Measurements from ENCODE around the gene NANS.

The NANS gene

GRCh38 chr9:98011122-98011521 is 45.4 kb upstream of the NANS start:
- peaks cover 38% of the 10 kb centered on the region; the same call in 1 of the 2 replicates for H3K79me2 ChIP-seq (ENCODE audit: insufficient read depth, low read length)
- H3F3A ChIP-seq (ENCODE audit: low read depth) = no peaks in the 10 kb centered on the region
- H3K9ac ChIP-seq (ENCODE audit: low read depth, low read length, poor library complexity, severe bottlenecking) = no peak overlapping the region
- no peak overlapping the region for H3K4me3 ChIP-seq (ENCODE audit: low read length, poor library complexity, severe bottlenecking)
- peaks cover 100% of the 10 kb centered on the region for H3K36me3 ChIP-seq (ENCODE audit: insufficient read depth, low read length)
- no peak for TF ChIP-seq EZH2phosphoT487 (IDR thresholded peaks at IDR 0.05; ENCODE audit: borderline replicate concordance)
- TF ChIP-seq, protein P1, sequence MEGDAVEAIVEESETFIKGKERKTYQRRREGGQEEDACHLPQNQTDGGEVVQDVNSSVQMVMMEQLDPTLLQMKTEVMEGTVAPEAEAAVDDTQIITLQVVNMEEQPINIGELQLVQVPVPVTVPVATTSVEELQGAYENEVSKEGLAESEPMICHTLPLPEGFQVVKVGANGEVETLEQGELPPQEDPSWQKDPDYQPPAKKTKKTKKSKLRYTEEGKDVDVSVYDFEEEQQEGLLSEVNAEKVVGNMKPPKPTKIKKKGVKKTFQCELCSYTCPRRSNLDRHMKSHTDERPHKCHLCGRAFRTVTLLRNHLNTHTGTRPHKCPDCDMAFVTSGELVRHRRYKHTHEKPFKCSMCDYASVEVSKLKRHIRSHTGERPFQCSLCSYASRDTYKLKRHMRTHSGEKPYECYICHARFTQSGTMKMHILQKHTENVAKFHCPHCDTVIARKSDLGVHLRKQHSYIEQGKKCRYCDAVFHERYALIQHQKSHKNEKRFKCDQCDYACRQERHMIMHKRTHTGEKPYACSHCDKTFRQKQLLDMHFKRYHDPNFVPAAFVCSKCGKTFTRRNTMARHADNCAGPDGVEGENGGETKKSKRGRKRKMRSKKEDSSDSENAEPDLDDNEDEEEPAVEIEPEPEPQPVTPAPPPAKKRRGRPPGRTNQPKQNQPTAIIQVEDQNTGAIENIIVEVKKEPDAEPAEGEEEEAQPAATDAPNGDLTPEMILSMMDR (conservative IDR thresholded peaks at IDR 0.05; ENCODE audit: low read length) = no peak
- no peak overlapping the region for H3K4me2 ChIP-seq (ENCODE audit: low read depth, low read length, poor library complexity, severe bottlenecking)
- no peak overlapping the region for H2AFZ ChIP-seq (ENCODE audit: low read length)
- H3K9me2 ChIP-seq (replicated peaks; ENCODE audit: low read depth, low read length) = no peaks in the 10 kb centered on the region
- H4K20me1 ChIP-seq (ENCODE audit: insufficient read depth, low read length, poor library complexity, severe bottlenecking) = peaks cover 30% of the 10 kb centered on the region
- H3K9me3 ChIP-seq (ENCODE audit: insufficient read depth, low read depth, low read length) = no peaks in the 10 kb centered on the region
- H3K4me1 ChIP-seq (ENCODE audit: insufficient read depth, low read length, poor library complexity, severe bottlenecking) = no peaks in the 10 kb centered on the region
- no peaks in the 10 kb centered on the region for H3K27me3 ChIP-seq (ENCODE audit: insufficient read depth, low read length, poor library complexity, severe bottlenecking)

GRCh38 chr9:98016137-98016680 is 40.3 kb upstream of the NANS start:
- Histone ChIP-seq H3K27me3 (ENCODE audit: insufficient read depth, low read length, poor library complexity, severe bottlenecking) (no peaks in the 10 kb centered on the region), H2AFZ (ENCODE audit: low read length) (no peak overlapping the region), H3F3A (ENCODE audit: low read depth) (no peaks in the 10 kb centered on the region; the same call in 1 of the 2 replicates), H3K4me2 (ENCODE audit: low read depth, low read length, poor library complexity, severe bottlenecking) (no peak overlapping the region), H3K9ac (ENCODE audit: low read depth, low read length, poor library complexity, severe bottlenecking) (no peak overlapping the region), H3K79me2 (ENCODE audit: insufficient read depth, low read length) (no peaks in the 10 kb centered on the region), H3K4me1 (ENCODE audit: insufficient read depth, low read length, poor library complexity, severe bottlenecking) (no peaks in the 10 kb centered on the region), H4K20me1 (ENCODE audit: insufficient read depth, low read length, poor library complexity, severe bottlenecking) (peaks cover 1% of the 10 kb centered on the region), H3K9me3 (ENCODE audit: insufficient read depth, low read depth, low read length) (no peaks in the 10 kb centered on the region), H3K9me2 (replicated peaks; ENCODE audit: low read depth, low read length) (no peaks in the 10 kb centered on the region), H3K36me3 (ENCODE audit: insufficient read depth, low read length) (peaks cover 96% of the 10 kb centered on the region), H3K4me3 (ENCODE audit: low read length, poor library complexity, severe bottlenecking) (no peak overlapping the region)
- TF ChIP-seq EZH2phosphoT487 (IDR thresholded peaks at IDR 0.05; ENCODE audit: borderline replicate concordance) = no peak
- TF ChIP-seq, protein P1 (conservative IDR thresholded peaks at IDR 0.05; ENCODE audit: low read length) = no peak

DNA sequence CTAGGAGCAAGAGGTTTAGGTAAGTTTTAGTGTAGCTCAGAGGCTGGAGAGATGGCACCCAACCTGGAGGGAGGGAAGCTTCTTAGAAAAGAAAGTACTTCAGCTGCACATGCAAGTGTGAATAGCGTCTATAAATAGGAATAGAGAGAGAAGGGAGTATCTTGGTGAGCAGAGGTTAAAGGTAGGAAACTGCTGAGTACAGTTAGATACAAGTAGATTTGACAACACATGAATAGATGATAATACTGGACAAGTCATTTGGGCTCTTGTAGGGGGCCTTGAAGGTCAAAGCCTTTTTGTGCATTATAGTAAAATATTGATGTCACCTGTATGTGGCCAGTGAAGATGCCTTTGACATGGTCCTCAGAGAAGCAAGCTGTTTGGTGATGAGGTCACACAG is 39.2 kb upstream of the NANS start:
- H4K20me1 ChIP-seq (ENCODE audit: insufficient read depth, low read length, poor library complexity, severe bottlenecking) = no peaks in the 10 kb centered on the region
- H3K9ac ChIP-seq (ENCODE audit: low read depth, low read length, poor library complexity, severe bottlenecking) = no peak overlapping the region
- H3K4me1 ChIP-seq (ENCODE audit: insufficient read depth, low read length, poor library complexity, severe bottlenecking) = no peaks in the 10 kb centered on the region
- no peaks in the 10 kb centered on the region for H3K79me2 ChIP-seq (ENCODE audit: insufficient read depth, low read length)
- no peaks in the 10 kb centered on the region; the same call in 1 of the 2 replicates for H3F3A ChIP-seq (ENCODE audit: low read depth)
- no peak overlapping the region for H3K4me3 ChIP-seq (ENCODE audit: low read length, poor library complexity, severe bottlenecking)
- no peaks in the 10 kb centered on the region for H3K9me3 ChIP-seq (ENCODE audit: insufficient read depth, low read depth, low read length)
- peaks cover 86% of the 10 kb centered on the region for H3K36me3 ChIP-seq (ENCODE audit: insufficient read depth, low read length)
- no peak overlapping the region for H3K4me2 ChIP-seq (ENCODE audit: low read depth, low read length, poor library complexity, severe bottlenecking)
- no peaks in the 10 kb centered on the region for H3K27me3 ChIP-seq (ENCODE audit: insufficient read depth, low read length, poor library complexity, severe bottlenecking)
- no peaks in the 10 kb centered on the region for H3K9me2 ChIP-seq (replicated peaks; ENCODE audit: low read depth, low read length)
- no peak overlapping the region for H2AFZ ChIP-seq (ENCODE audit: low read length)
- no peak for TF ChIP-seq EZH2phosphoT487 (IDR thresholded peaks at IDR 0.05; ENCODE audit: borderline replicate concordance)
- TF ChIP-seq, protein P1 (conservative IDR thresholded peaks at IDR 0.05; ENCODE audit: low read length) = no peak
